ENCODE results near the gene CHMP6. TPM values are rescaled to one million over a fixed set of nuclear protein-coding genes. Genes with fewer than 3 reads are reported as not detected.

Gene CHMP6
- total and polyA plus RNA-seq, 12 donors = 17.5 to 30.6 (median 22.8) TPM

DNA sequence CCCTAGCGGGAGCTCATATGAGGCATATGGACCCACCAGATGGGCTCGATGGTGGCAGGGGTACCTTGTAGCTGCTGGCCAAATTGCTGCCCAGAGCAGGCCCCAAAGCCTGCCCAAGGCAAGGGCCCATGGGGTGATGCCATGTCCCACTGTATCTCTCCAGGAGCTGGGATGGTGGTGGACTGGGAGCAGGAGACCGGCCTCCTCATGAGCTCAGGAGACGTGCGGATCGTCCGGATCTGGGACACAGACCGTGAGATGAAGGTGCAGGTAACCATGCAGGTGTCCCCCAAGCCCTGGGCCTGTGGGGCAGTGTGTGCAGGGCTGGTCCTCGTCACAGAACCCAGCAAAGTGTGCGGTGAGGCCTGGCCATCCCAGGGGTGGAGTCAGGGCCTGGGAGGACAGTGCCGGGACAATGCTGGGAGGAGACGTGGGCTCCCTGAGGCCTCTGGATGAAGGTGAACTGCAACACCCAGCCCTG, 34.1 kb upstream of the CHMP6 start:
- Histone ChIP-seq H3K4me1 (peaks cover 14 to 29% (median 22%) of the 10 kb centered on the region in 9 donors), H3K4me3 (no peak overlapping the region), H3K27me3 (no peaks in the 10 kb centered on the region), H3K27ac (no peak overlapping the region), H3K9me3 (no peaks in the 10 kb centered on the region), H3K36me3 (peaks cover 0 to 10% (median 0%) of the 10 kb centered on the region in 9 donors)
- TF ChIP-seq CTCF (IDR thresholded peaks at IDR 0.05) = no peak
- no peak for DNase-seq
- ATAC-seq = no peak
- WGBS, 2 donors = 96 to 97% methylated on average over 12 of the region's 12 CpGs
- intact Hi-C loops (cut with DNase I) = no loop called here

DNA sequence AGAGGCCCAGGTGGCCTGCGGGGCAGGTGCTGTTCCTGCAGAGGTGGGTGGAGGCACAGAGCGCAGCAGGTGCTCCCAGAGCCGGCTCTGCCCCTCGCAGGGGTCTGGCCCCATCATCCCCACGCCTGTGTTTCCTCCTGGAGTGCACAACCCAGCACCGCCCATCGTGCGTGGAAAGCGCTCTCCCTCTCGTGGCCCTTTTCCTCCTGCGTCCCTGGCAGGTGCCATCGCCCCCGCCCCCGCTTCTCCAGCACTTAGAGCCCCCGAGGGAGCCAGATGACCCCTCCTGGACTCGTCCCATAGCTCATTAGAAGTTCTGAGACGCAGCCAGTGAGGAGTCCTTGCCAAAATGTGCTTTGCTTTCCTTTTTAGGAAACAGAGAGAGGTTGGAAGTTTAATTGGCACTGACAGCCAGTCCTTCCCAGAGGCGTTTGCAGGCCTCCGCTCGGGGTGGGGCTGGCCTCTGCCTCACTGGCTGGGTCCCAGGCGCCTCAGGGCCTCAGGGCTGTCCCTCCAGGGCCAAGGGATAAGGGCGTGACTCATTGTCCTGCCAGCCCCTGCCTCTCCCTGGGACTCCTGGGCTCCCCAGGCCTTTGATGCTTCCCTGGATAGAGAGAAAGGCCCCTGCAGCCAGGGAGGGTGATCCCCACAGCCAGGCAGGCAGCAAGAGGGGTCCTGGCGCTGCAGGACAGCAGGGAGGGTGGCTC, 32.2 kb upstream of the CHMP6 start:
- Histone ChIP-seq H3K27ac (peak overlapping the region; percentile 75 to 94 (median 90)), H3K4me1 (peaks cover 14 to 29% (median 22%) of the 10 kb centered on the region in 9 donors), H3K9me3 (no peaks in the 10 kb centered on the region), H3K4me3 (peak overlapping the region in 3 of 10 donors; percentile 1 to 18 (median 9)), H3K27me3 (no peaks in the 10 kb centered on the region), H3K36me3 (peaks cover 0 to 16% (median 0%) of the 10 kb centered on the region in 9 donors)
- intact Hi-C loops (cut with DNase I) = loop anchor here in 1 of 10 donors (5.0 kb wide), 1 partner anchor 522 kb away; no protein-coding TSS in a partner anchor
- 15 to 16% methylated on average over 23 of the region's 23 CpGs for WGBS, 2 donors
- peak in 2 of 9 donors; percentile 29 to 34 for TF ChIP-seq CTCF (IDR thresholded peaks at IDR 0.05)
- peak; percentile 90 to 96 (median 95) for ATAC-seq
- peak; percentile 86 to 89 for DNase-seq

- Histone ChIP-seq H3K27ac (peak overlapping the region; percentile 61 to 94 (median 90)), H3K4me1 (peaks cover 14 to 29% (median 22%) of the 10 kb centered on the region in 9 donors), H3K9me3 (no peaks in the 10 kb centered on the region), H3K4me3 (peak overlapping the region in 3 of 10 donors; percentile 1 to 18 (median 9)), H3K27me3 (no peaks in the 10 kb centered on the region), H3K36me3 (peaks cover 0 to 23% (median 5%) of the 10 kb centered on the region in 9 donors)
- peak in 6 of 8 donors; percentile 14 to 35 (median 26) for ATAC-seq
- intact Hi-C loops (cut with DNase I) = loop anchor here in 1 of 10 donors (5.0 kb wide), 1 partner anchor 523 kb away; no protein-coding TSS in a partner anchor
- 64 to 68% methylated on average over 24 of the region's 24 CpGs for WGBS, 2 donors
- no peak for DNase-seq
- no peak for TF ChIP-seq CTCF (IDR thresholded peaks at IDR 0.05)
Measured at GRCh38 chr17:80960037-80960796, 31.4 kb upstream of the CHMP6 start.

- Histone ChIP-seq H3K27ac (peak overlapping the region in 8 of 10 donors; percentile 66 to 94 (median 90)), H3K4me1 (peaks cover 14 to 29% (median 22%) of the 10 kb centered on the region in 9 donors), H3K36me3 (peaks cover 0 to 28% (median 6%) of the 10 kb centered on the region in 9 donors), H3K27me3 (no peaks in the 10 kb centered on the region), H3K9me3 (no peaks in the 10 kb centered on the region), H3K4me3 (no peak overlapping the region)
- intact Hi-C loops (cut with DNase I) = loop anchor here in 1 of 10 donors (5.0 kb wide), 1 partner anchor 524 kb away; no protein-coding TSS in a partner anchor
- no peak for TF ChIP-seq CTCF (IDR thresholded peaks at IDR 0.05)
- DNase-seq (no peak), ATAC-seq (no peak)
- WGBS, 2 donors = 95% methylated on average over 31 of the region's 31 CpGs
Measured at GRCh38 chr17:80960797-80961452, 30.7 kb upstream of the CHMP6 start.
